NCI-H2107 (cell line): ENCODE results near the gene OR10A2.
"Not testable (repeated sequence)": the region's sequence is repeated elsewhere in the genome, so short reads cannot be mapped to it uniquely, and the experiment has no call there.

Experiments used
- DNase-seq: peaks from one replicate; lab custom pipeline; 2025; lab: John Stamatoyannopoulos, UW

The OR10A2 gene

GRCh38 chr11:6888830-6889229 is 26.0 kb downstream of the OR10A2 start:
- no peak for DNase-seq

GRCh38 chr11:6889835-6890234 is 27.0 kb downstream of the OR10A2 start:
- DNase-seq = no peak

GRCh38 chr11:6892400-6892799 is 29.5 kb downstream of the OR10A2 start, which contains the start of gene OR2D2:
Gene OR2D2 (minus strand): TSS chr11:6892500. CDS start chr11:6892500, 0 bp downstream.
- DNase-seq = no peak

- no peak for DNase-seq
Observed at GRCh38 chr11:6894097-6894496, 31.2 kb downstream of the OR10A2 start.

GRCh38 chr11:6895010-6895409 is 32.2 kb downstream of the OR10A2 start:
- no peak for DNase-seq

- DNase-seq = no peak
Observed at GRCh38 chr11:6898911-6899310, 36.1 kb downstream of the OR10A2 start.

GRCh38 chr11:6900327-6900999 is 37.6 kb downstream of the OR10A2 start:
- DNase-seq = no peak

- DNase-seq = not testable (repeated sequence)
Observed at GRCh38 chr11:6904804-6905203, 41.9 kb downstream of the OR10A2 start.

- no peak for DNase-seq
Observed at GRCh38 chr11:6911378-6911777, 48.5 kb downstream of the OR10A2 start.

GRCh38 chr11:6911948-6912347 is 49.1 kb downstream of the OR10A2 start:
- no peak for DNase-seq

- no peak for DNase-seq
Observed at GRCh38 chr11:6919698-6920097, 56.8 kb downstream of the OR10A2 start.

- no peak for DNase-seq
Observed at GRCh38 chr11:6920702-6921101, 57.8 kb downstream of the OR10A2 start, which contains the start of gene OR2D3. Gene OR2D3 (plus strand): TSS chr11:6921002. CDS start chr11:6921002, 0 bp downstream.
